Tibial nerve (tissue), 4 donors: ENCODE results near the gene RUFY1. TPM values are rescaled to one million over a fixed set of nuclear protein-coding genes. Genes with fewer than 3 reads are reported as not detected.

ENCODE experiments used
- DNase-seq, 2 donors: peaks; one replicate each; pipeline ENCODE4 v3.0.0-alpha.2; 2019; ENCODE audit warnings: low spot score in 2 of 2
- H3K27ac ChIP-seq, 4 donors: fragments of 200-600 bp; sonication (generic) in 3 of 4; one replicate each; pipeline ENCODE4 v1.5.1; 2017 to 2019; ENCODE audit warnings: mild to moderate bottlenecking in 1 of 4
- H3K27me3 ChIP-seq, 2 donors: fragments of 200-600 bp; sonication (generic) in 1 of 2; one replicate each; pipeline versions ENCODE4 v1.5.1 to v1.6.0; 2017 to 2019
- H3K36me3 ChIP-seq, 3 donors: fragments of 200-600 bp; sonication (generic); one replicate each; pipeline ENCODE4 v1.5.1; 2018 to 2019
- H3K4me1 ChIP-seq, 4 donors: fragments of 200-600 bp; sonication (generic) in 3 of 4; one replicate each; pipeline ENCODE4 v1.5.1; 2017 to 2019
- H3K4me3 ChIP-seq, 4 donors: fragments of 200-600 bp; sonication (generic) in 3 of 4; one replicate each; pipeline ENCODE4 v1.5.1; 2017 to 2019; ENCODE audit warnings: mild to moderate bottlenecking in 1 of 4, moderate library complexity in 1 of 4
- H3K9me3 ChIP-seq, 4 donors: fragments of 200-600 bp; sonication (generic) in 3 of 4; one replicate each; pipeline ENCODE4 v1.5.1; 2017 to 2019
- EP300 ChIP-seq, 2 donors: sonication (generic); formaldehyde crosslinking; IDR thresholded peaks; one replicate each; pipeline ENCODE4 v1.6.1; 2017; ENCODE audit warnings: antibody characterized with exemption in 2 of 2, mild to moderate bottlenecking in 1 of 2
- POLR2A ChIP-seq, 2 donors: fragments of 450-650 bp; IDR thresholded peaks; one replicate each; pipeline ENCODE4 v1.6.1; 2017; ENCODE audit warnings: antibody characterized with exemption in 2 of 2, mild to moderate bottlenecking in 2 of 2, moderate library complexity in 2 of 2
- WGBS, 2 donors: methylation state at CpG; one replicate each; pipeline ENCODE4 v1.1.5; 2018; 5-methylcytosine and 5-hydroxymethylcytosine counted together
- total RNA-seq, 4 donors: library from RNA; depleted of rRNA; stranded (reverse); fragments of >200 nt; gene quantifications; one replicate each; pipeline ENCODE4 v1.1.0, GENCODE V29; 2016
- TF ChIP-seq, protein P1 (sequence below), 5 experiments: fragments of 200-600 bp in 3 of 5; fragments of 450-650 bp in 2 of 5; sonication (generic) in 3 of 5; IDR thresholded peaks; one replicate each; pipeline ENCODE4 v1.5.1; 2016 to 2019; ENCODE audit warnings: antibody characterized with exemption in 5 of 5, mild to moderate bottlenecking in 3 of 5, moderate library complexity in 2 of 5

Gene RUFY1
- total RNA-seq, 4 donors from 2014 or later = 56.6 to 76.3 (median 71.3) TPM

DNA sequence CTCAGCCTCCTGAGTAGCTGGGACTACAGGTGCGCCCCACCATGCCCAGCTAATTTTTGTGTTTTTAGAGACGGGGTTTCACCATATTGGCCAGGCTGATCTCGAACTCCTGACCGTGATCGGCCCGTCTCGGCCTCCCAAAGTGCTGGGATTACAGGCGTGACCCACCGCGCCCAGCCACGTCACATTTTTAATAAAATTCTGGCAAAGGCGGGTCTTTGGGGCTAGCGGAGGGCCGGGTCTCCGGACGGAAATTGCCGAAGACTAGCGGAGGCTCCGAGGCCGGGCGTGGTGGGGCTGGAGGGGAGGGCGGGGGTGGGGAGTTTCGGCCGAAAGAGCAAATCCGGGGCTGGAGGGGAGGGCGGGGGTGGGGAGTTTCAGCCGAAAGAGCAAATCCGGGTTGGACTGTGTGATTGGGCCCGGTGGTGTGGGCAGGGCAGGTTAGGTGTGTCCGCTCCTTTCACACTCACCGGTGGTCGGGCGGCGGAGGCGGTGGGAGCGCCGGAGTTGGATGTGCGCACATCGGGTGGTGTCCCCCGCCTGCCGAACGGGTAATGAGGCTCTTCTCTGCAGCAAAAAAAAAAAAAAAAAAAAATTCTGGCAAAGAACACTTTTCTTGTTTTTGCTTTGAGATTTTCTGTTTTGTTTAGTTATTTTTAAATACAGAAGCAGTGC, 27.1 kb downstream of the RUFY1 start:
- Histone ChIP-seq H3K27me3 (no peaks in the 10 kb centered on the region), H3K36me3 (peaks cover 0 to 89% (median 12%) of the 10 kb centered on the region in 3 donors), H3K9me3 (no peaks in the 10 kb centered on the region), H3K27ac (no peak overlapping the region), H3K4me3 (no peak overlapping the region), H3K4me1 (no peaks in the 10 kb centered on the region)
- DNase-seq = no peak
- no peak for TF ChIP-seq EP300 (IDR thresholded peaks at IDR 0.05)
- TF ChIP-seq POLR2A (IDR thresholded peaks at IDR 0.05) = no peak
- TF ChIP-seq, protein P1, sequence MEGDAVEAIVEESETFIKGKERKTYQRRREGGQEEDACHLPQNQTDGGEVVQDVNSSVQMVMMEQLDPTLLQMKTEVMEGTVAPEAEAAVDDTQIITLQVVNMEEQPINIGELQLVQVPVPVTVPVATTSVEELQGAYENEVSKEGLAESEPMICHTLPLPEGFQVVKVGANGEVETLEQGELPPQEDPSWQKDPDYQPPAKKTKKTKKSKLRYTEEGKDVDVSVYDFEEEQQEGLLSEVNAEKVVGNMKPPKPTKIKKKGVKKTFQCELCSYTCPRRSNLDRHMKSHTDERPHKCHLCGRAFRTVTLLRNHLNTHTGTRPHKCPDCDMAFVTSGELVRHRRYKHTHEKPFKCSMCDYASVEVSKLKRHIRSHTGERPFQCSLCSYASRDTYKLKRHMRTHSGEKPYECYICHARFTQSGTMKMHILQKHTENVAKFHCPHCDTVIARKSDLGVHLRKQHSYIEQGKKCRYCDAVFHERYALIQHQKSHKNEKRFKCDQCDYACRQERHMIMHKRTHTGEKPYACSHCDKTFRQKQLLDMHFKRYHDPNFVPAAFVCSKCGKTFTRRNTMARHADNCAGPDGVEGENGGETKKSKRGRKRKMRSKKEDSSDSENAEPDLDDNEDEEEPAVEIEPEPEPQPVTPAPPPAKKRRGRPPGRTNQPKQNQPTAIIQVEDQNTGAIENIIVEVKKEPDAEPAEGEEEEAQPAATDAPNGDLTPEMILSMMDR (IDR thresholded peaks at IDR 0.05) = no peak
- WGBS, 2 donors = 95 to 97% methylated on average over 42 of the region's 42 CpGs

DNA sequence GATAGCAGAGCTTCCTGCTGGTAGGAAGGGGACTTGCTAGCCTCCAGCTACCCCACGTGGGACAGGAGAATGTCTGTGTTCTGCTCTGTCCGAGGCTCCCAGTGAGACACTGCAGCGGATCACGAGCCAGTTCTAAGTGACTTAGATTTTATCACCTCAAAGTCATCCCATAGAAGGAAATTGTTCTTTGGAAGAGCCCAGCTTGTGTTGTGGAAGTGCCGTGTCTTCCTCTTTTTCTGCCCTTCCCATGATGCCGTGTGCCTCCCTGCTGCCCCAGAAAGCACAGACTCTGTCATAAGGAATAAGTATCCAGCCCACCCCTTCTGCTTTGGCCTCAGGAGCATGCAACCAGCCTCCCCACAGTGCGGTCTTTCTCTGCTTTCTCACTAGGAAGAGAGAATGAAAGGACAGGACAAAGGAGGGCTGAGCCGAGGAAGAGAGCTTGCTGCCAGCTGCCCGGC, 35.6 kb downstream of the RUFY1 start:
- no peaks in the 10 kb centered on the region for H3K4me1 ChIP-seq
- WGBS, 2 donors = 71 to 78% methylated on average over 9 of the region's 9 CpGs
- no peaks in the 10 kb centered on the region for H3K27me3 ChIP-seq
- H3K27ac ChIP-seq = no peak overlapping the region
- no peaks in the 10 kb centered on the region for H3K9me3 ChIP-seq
- H3K4me3 ChIP-seq = no peak overlapping the region
- no peak for TF ChIP-seq EP300 (IDR thresholded peaks at IDR 0.05)
- no peak for TF ChIP-seq POLR2A (IDR thresholded peaks at IDR 0.05)
- TF ChIP-seq, protein P1 (IDR thresholded peaks at IDR 0.05) = no peak
- DNase-seq = no peak
- H3K36me3 ChIP-seq = peaks cover 0 to 99% (median 22%) of the 10 kb centered on the region in 3 donors

DNA sequence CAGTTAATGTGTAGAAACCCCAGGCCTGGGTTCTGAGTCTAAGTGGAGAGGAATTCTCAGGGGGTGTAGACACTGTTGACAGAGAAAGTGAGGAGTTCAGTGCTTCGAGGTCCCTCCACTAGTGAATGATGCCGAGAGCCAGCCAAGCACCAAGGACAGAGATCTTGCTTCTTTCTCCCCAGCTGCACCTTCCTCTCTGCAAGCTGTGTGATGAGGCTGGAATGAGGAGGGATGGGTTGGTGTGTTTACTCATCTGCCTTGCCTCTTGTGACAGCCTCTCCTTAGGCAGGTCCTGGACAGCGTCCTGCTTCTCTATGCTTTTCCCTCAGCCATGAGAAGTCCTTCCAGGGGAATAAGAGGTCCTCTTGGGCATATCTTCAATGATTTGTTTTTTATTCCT, 37.8 kb downstream of the RUFY1 start:
- H3K4me3 ChIP-seq = no peak overlapping the region
- no peaks in the 10 kb centered on the region for H3K4me1 ChIP-seq
- DNase-seq = no peak
- H3K36me3 ChIP-seq = peaks cover 0 to 99% (median 35%) of the 10 kb centered on the region in 3 donors
- TF ChIP-seq, protein P1 (IDR thresholded peaks at IDR 0.05) = no peak
- TF ChIP-seq POLR2A (IDR thresholded peaks at IDR 0.05) = no peak
- no peak for TF ChIP-seq EP300 (IDR thresholded peaks at IDR 0.05)
- WGBS, 2 donors = 87 to 92% methylated on average over 3 of the region's 3 CpGs
- no peaks in the 10 kb centered on the region for H3K9me3 ChIP-seq
- no peak overlapping the region for H3K27ac ChIP-seq
- H3K27me3 ChIP-seq = no peaks in the 10 kb centered on the region

DNA sequence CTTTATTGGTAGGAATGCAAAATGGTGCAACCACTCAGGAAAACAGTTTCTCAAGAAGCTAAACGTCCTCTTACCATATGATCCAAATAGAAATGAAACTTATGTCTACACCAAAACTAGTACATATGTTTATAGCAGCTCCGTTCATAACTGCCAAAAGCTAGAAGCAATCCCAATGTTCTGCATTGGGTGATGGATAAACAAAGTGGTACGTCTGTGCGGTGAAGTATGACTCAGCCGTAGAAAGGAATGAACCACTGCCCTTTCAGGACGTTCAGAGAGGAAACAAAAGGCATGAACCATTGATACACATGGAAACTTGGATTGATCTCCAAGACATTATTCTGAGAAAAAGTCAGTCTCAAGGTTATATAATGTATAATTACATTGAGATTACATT, 45.6 kb downstream of the RUFY1 start:
- WGBS, 2 donors = 72 to 77% methylated on average over 6 of the region's 6 CpGs
- no peak overlapping the region for H3K27ac ChIP-seq

DNA sequence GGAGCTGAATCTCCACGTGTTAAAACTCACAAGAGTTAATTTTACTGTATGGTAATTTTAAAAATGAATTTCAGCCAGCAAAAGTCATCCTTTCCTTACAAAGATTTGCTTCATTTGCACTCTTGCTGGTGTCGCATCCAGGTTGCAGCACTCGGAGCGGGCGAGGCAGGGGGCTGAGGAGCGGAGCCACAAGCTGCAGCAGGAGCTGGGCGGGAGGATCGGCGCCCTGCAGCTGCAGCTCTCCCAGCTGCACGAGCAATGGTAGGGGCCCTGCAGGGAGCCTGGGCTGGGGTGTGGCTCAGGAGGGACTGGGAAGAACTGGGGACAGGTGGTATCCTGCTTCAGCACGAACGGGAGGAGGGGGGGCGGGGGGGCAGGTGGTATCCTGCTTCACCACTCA, 46.1 kb downstream of the RUFY1 start:
- H3K4me1 ChIP-seq = no peaks in the 10 kb centered on the region
- H3K27ac ChIP-seq = no peak overlapping the region
- 84 to 89% methylated on average over 11 to 12 of the region's 13 CpGs for WGBS, 2 donors
- H3K4me3 ChIP-seq = no peak overlapping the region
- peaks cover 0 to 98% (median 65%) of the 10 kb centered on the region in 3 donors for H3K36me3 ChIP-seq
- no peaks in the 10 kb centered on the region for H3K9me3 ChIP-seq
- no peak for TF ChIP-seq EP300 (IDR thresholded peaks at IDR 0.05)
- no peak for TF ChIP-seq POLR2A (IDR thresholded peaks at IDR 0.05)
- TF ChIP-seq, protein P1 (IDR thresholded peaks at IDR 0.05) = no peak
- DNase-seq = no peak
- H3K27me3 ChIP-seq = no peaks in the 10 kb centered on the region

More for the DNA sequence above, 45.6 kb downstream of the RUFY1 start:
- Histone ChIP-seq H3K36me3 (peaks cover 0 to 98% (median 65%) of the 10 kb centered on the region in 3 donors), H3K4me3 (no peak overlapping the region), H3K4me1 (no peaks in the 10 kb centered on the region), H3K27me3 (no peaks in the 10 kb centered on the region), H3K9me3 (no peaks in the 10 kb centered on the region)
- DNase-seq = no peak
- TF ChIP-seq EP300 (IDR thresholded peaks at IDR 0.05) = no peak
